T-cell (primary cell): ENCODE data around the gene COL25A1. TPM values are rescaled to one million over a fixed set of nuclear protein-coding genes. Genes with fewer than 3 reads are reported as not detected.

Experiments
- ATAC-seq, 4 experiments: fragments of 200-7000 bp in 3 of 4; fragments of 150-1000 bp in 1 of 4; cut with Tn5 transposase; replicated peaks in 1 of 4; 1 replicate in 3 of 4; 2 replicates in 1 of 4; pipeline ENCODE4 v1.10.0; 2021; ENCODE audit warnings: moderate library complexity in 3 of 4, mild to moderate bottlenecking in 2 of 4, moderate number of reproducible peaks in 1 of 4
- CTCF ChIA-PET, 2 donors: fragments of 300-600 bp; sonication (Branson Sonifier 250); formaldehyde crosslinking; loops; one replicate each; lab custom pipeline; 2022; ENCODE audit warnings: antibody characterized with exemption in 2 of 2; lab: Charles Lee
- POLR2A ChIA-PET, 2 donors: fragments of 300-600 bp; sonication (Branson Sonifier 250); formaldehyde crosslinking; loops; one replicate each; lab custom pipeline; 2022; ENCODE audit warnings: antibody characterized with exemption in 2 of 2; lab: Charles Lee
- DNase-seq, 35 experiments: peaks; one replicate each; pipeline versions ENCODE4 v3.0.0 to v3.0.0-alpha.2; 2013 to 2023
- H3K27ac ChIP-seq: one replicate; pipeline ENCODE4 v1.5.1; 2013; ENCODE audit warnings: low read length
- H3K27me3 ChIP-seq, 2 experiments: replicated peaks in 1 of 2; 1 replicate in 1 of 2; 2 replicates in 1 of 2; pipeline versions ENCODE4 v1.6.1 to v1.7.0; 2013; ENCODE audit warnings: low read length in 1 of 2, mixed read lengths in 1 of 2; ENCODE audit not compliant: control insufficient read depth in 2 of 2, insufficient read depth in 2 of 2; ENCODE audit errors: extremely low read depth in 1 of 2
- H3K36me3 ChIP-seq, 2 donors: 1 replicate in 1 of 2; 2 replicates in 1 of 2; pipeline versions ENCODE4 v1.6.1 to v1.7.0; 2013; ENCODE audit warnings: low read length in 1 of 2; ENCODE audit not compliant: control insufficient read depth in 2 of 2, insufficient read depth in 1 of 2; ENCODE audit errors: extremely low read depth in 1 of 2
- H3K4me1 ChIP-seq, 2 experiments: 1 replicate in 1 of 2; 2 replicates in 1 of 2; pipeline versions ENCODE4 v1.6.1 to v1.7.0; 2013; ENCODE audit warnings: low read length in 2 of 2, mixed read lengths in 1 of 2; ENCODE audit not compliant: insufficient read depth in 2 of 2, control insufficient read depth in 1 of 2; ENCODE audit errors: extremely low read depth in 1 of 2
- H3K4me3 ChIP-seq, 2 donors: 1 replicate in 1 of 2; 2 replicates in 1 of 2; pipeline versions ENCODE4 v1.5.1 to v1.7.0; 2013; ENCODE audit warnings: mild to moderate bottlenecking in 2 of 2, low read length in 1 of 2, moderate library complexity in 1 of 2; ENCODE audit not compliant: control insufficient read depth in 1 of 2; ENCODE audit errors: extremely low read depth in 1 of 2
- H3K9me3 ChIP-seq: 2 replicates; pipeline ENCODE4 v1.7.0; 2013
- H3K27ac Mint-ChIP-seq, 2 donors: one replicate each; pipeline ENCODE4 v1.8.0; 2020 to 2021; ENCODE audit warnings: mild to moderate bottlenecking in 2 of 2, mixed read lengths in 2 of 2
- H3K27me3 Mint-ChIP-seq, 2 donors: one replicate each; pipeline ENCODE4 v1.8.0; 2021 to 2022; ENCODE audit warnings: mixed read lengths in 2 of 2
- H3K36me3 Mint-ChIP-seq: one replicate; pipeline ENCODE4 v1.8.0; 2021; ENCODE audit warnings: mixed read lengths
- H3K4me1 Mint-ChIP-seq, 3 donors: one replicate each; pipeline ENCODE4 v1.8.0; 2020 to 2022; ENCODE audit warnings: mixed read lengths in 3 of 3, mild to moderate bottlenecking in 1 of 3
- H3K4me3 Mint-ChIP-seq, 3 donors: one replicate each; pipeline ENCODE4 v1.8.0; 2020 to 2022; ENCODE audit warnings: mild to moderate bottlenecking in 3 of 3, mixed read lengths in 3 of 3, moderate library complexity in 3 of 3
- H3K9me3 Mint-ChIP-seq, 3 donors: one replicate each; pipeline ENCODE4 v1.8.0; 2020 to 2022; ENCODE audit warnings: mixed read lengths in 3 of 3
- WGBS: methylation state at CpG from one replicate; pipeline ENCODE4 v1.1.5; 2013; ENCODE audit warnings: missing lambda C conversion rate; ENCODE audit not compliant: insufficient coverage; 5-methylcytosine and 5-hydroxymethylcytosine counted together
- total RNA-seq, 35 experiments: library from RNA in 6 of 35; stranded (reverse) in 6 of 35; fragments of 120-200 nt in 1 of 35; gene quantifications; one replicate each; pipeline versions ENCODE4 v1.2.1 to v1.2.4 and lab custom pipeline; 2013 to 2026

The COL25A1 gene
- total RNA-seq, 5 donors from 2014 or later (not counting 1 experiment from before 2014, with no cell fraction given): 0.53 to 0.56 TPM; not detected in 3

DNA sequence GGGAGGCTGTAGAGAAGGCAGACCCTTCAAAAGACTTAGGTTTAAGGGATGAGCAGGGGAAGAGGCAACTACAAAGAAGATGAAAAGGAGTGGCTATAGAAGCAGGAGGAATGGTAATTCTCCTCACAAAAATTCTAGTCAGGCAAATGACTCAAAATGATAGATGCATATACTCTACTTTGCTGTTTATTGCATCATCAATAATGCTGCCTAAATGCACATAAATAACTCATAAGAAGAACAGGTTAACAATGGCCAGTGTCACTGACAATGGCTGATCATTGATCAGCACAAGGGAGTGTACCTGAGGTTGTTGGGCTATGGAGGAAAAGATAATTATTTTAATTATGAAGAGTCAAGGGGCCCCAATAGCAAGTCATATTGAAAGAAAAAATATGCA, 354.9 kb downstream of the COL25A1 start:
- POLR2A ChIA-PET: no interaction called here
- Histone ChIP-seq H3K4me1 (no peaks in the 10 kb centered on the region), H3K4me3 (no peak overlapping the region), H3K9me3 (no peaks in the 10 kb centered on the region), H3K27ac (no peak overlapping the region), H3K36me3 (no peaks in the 10 kb centered on the region), H3K27me3 (peaks cover 0 to 3% of the 10 kb centered on the region in 2 experiments)
- no peak for ATAC-seq
- Mint-ChIP-seq H3K36me3 (no peaks in the 10 kb centered on the region), H3K27me3 (no peaks in the 10 kb centered on the region), H3K4me1 (no peaks in the 10 kb centered on the region), H3K4me3 (no peak overlapping the region), H3K27ac (no peak overlapping the region), H3K9me3 (no peaks in the 10 kb centered on the region)
- no peak for DNase-seq
- CTCF ChIA-PET: no interaction called here

- Histone ChIP-seq H3K27ac (no peak overlapping the region), H3K9me3 (no peaks in the 10 kb centered on the region), H3K4me3 (no peak overlapping the region), H3K27me3 (peaks cover 0 to 3% of the 10 kb centered on the region in 2 experiments), H3K4me1 (no peaks in the 10 kb centered on the region), H3K36me3 (no peaks in the 10 kb centered on the region)
- Mint-ChIP-seq H3K4me3 (no peak overlapping the region), H3K27ac (no peak overlapping the region), H3K4me1 (no peaks in the 10 kb centered on the region), H3K27me3 (no peaks in the 10 kb centered on the region), H3K36me3 (no peaks in the 10 kb centered on the region), H3K9me3 (no peaks in the 10 kb centered on the region)
- DNase-seq (no peak), ATAC-seq (no peak)
- WGBS: no CpG with 5 or more reads among the region's 2 CpGs
- POLR2A ChIA-PET: no interaction called here
- CTCF ChIA-PET: no interaction called here
Measured at GRCh38 chr4:108946237-108946636, 356.2 kb downstream of the COL25A1 start.

GRCh38 chr4:108943976-108944591, 358.4 kb downstream of the COL25A1 start:
- Histone ChIP-seq H3K27ac (no peak overlapping the region), H3K36me3 (no peaks in the 10 kb centered on the region), H3K27me3 (peaks cover 0 to 3% of the 10 kb centered on the region in 2 experiments), H3K4me1 (no peaks in the 10 kb centered on the region), H3K4me3 (no peak overlapping the region), H3K9me3 (no peaks in the 10 kb centered on the region)
- Mint-ChIP-seq H3K4me3 (no peak overlapping the region), H3K4me1 (no peaks in the 10 kb centered on the region), H3K27ac (no peak overlapping the region), H3K27me3 (no peaks in the 10 kb centered on the region), H3K36me3 (no peaks in the 10 kb centered on the region), H3K9me3 (no peaks in the 10 kb centered on the region)
- ChIA-PET POLR2A (no interaction called here), CTCF (no interaction called here)
- ATAC-seq (no peak), DNase-seq (no peak)
- no CpG with 5 or more reads among the region's 4 CpGs for WGBS

DNA sequence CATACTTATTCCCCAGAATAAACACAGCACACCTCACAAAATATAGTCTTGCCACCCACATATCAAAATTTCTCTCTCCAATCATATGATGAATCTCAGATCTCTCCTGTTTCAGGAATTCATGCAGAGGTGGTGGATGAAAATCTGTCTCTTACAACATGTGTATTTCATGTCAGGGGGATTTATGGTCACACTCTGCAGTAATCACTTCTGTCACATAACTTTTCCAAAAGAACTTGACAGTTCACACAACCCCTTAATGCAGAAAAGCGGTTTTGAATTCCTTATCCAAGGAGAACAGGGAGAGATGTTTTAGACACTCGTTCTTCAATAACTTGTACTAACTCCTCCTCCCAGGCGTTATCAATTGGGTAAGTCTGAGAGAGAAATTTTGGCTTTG, 359.1 kb downstream of the COL25A1 start:
- no peak for DNase-seq
- H3K4me1 ChIP-seq: no peaks in the 10 kb centered on the region
- Mint-ChIP-seq H3K9me3 (no peaks in the 10 kb centered on the region), H3K36me3 (no peaks in the 10 kb centered on the region), H3K4me1 (no peaks in the 10 kb centered on the region), H3K27ac (no peak overlapping the region), H3K27me3 (no peaks in the 10 kb centered on the region), H3K4me3 (no peak overlapping the region)
- H3K27me3 ChIP-seq: peaks cover 0 to 3% of the 10 kb centered on the region in 2 experiments
- H3K27ac ChIP-seq: no peak overlapping the region
- POLR2A ChIA-PET: no interaction called here
- CTCF ChIA-PET: no interaction called here
- ATAC-seq: no peak
- no peak overlapping the region for H3K4me3 ChIP-seq
- H3K9me3 ChIP-seq: no peaks in the 10 kb centered on the region
- no CpG with 5 or more reads among the region's 3 CpGs for WGBS
- no peaks in the 10 kb centered on the region for H3K36me3 ChIP-seq

- Mint-ChIP-seq H3K9me3 (no peaks in the 10 kb centered on the region), H3K27me3 (no peaks in the 10 kb centered on the region), H3K27ac (no peak overlapping the region), H3K4me3 (no peak overlapping the region), H3K36me3 (no peaks in the 10 kb centered on the region), H3K4me1 (no peaks in the 10 kb centered on the region)
- H3K27me3 ChIP-seq: peaks cover 0 to 3% of the 10 kb centered on the region in 2 experiments
- no peaks in the 10 kb centered on the region for H3K4me1 ChIP-seq
- CTCF ChIA-PET: no interaction called here
- DNase-seq: no peak
- H3K27ac ChIP-seq: no peak overlapping the region
- H3K9me3 ChIP-seq: no peaks in the 10 kb centered on the region
- no peak overlapping the region for H3K4me3 ChIP-seq
- POLR2A ChIA-PET: no interaction called here
- ATAC-seq: no peak
- WGBS: 87% methylated on average over 6 of the region's 7 CpGs
- H3K36me3 ChIP-seq: no peaks in the 10 kb centered on the region
Measured at GRCh38 chr4:108941904-108942430, 360.5 kb downstream of the COL25A1 start.

DNA sequence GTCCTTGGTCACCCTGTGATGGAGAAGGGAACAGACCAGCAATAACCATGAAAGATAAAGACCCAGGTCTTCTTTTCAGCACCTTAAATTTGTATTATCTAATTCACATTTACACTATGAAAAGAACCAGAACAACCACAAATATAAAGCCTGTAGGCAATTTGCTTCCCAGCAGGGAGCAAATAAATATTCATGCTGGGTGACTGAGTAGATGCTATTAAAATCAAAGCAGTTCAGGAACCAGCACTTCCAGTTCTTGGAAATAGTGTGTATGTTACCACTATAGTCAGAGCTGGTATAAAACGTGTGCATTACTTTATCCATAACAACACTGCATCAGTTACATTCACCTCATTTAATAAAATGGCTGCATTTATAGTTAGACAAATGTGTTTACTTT, 361.8 kb downstream of the COL25A1 start:
- ChIA-PET CTCF (no interaction called here), POLR2A (no interaction called here)
- Histone ChIP-seq H3K9me3 (no peaks in the 10 kb centered on the region), H3K4me3 (no peak overlapping the region), H3K4me1 (no peaks in the 10 kb centered on the region), H3K36me3 (no peaks in the 10 kb centered on the region), H3K27me3 (peaks cover 0 to 3% of the 10 kb centered on the region in 2 experiments), H3K27ac (no peak overlapping the region)
- no peak for DNase-seq
- no peaks in the 10 kb centered on the region for H3K36me3 Mint-ChIP-seq
- no peaks in the 10 kb centered on the region for H3K27me3 Mint-ChIP-seq
- no peaks in the 10 kb centered on the region for H3K9me3 Mint-ChIP-seq
- H3K4me3 Mint-ChIP-seq: no peak overlapping the region
- H3K4me1 Mint-ChIP-seq: no peaks in the 10 kb centered on the region
- H3K27ac Mint-ChIP-seq: no peak overlapping the region
- WGBS: no CpG with 5 or more reads among the region's 1 CpG
- ATAC-seq: no peak

DNA sequence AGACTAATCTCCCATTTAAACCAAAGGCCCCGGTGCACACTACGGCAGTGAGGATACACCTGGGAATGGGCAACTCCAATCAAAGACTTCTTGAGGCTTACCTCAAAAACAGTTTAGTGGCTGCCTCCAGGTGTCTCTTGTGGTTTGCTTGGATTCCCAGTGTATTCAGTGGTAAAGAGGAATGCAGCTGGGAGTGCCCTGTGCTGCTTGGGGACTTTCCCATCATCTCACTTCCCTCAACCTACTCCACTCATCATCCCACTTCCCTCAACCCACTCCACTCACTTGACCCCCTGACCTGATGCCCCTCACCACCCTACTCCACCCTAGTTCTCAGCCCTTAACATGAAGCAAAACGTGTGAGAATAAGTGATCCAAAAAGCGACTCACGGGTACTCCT, 362.3 kb downstream of the COL25A1 start:
- ChIA-PET CTCF (no interaction called here), POLR2A (no interaction called here)
- no peaks in the 10 kb centered on the region for H3K27me3 Mint-ChIP-seq
- Histone ChIP-seq H3K9me3 (no peaks in the 10 kb centered on the region), H3K27ac (no peak overlapping the region), H3K4me1 (no peaks in the 10 kb centered on the region), H3K27me3 (peaks cover 0 to 3% of the 10 kb centered on the region in 2 experiments), H3K36me3 (no peaks in the 10 kb centered on the region), H3K4me3 (no peak overlapping the region)
- no peaks in the 10 kb centered on the region for H3K9me3 Mint-ChIP-seq
- DNase-seq: no peak
- WGBS: 89% methylated on average over 3 of the region's 5 CpGs
- H3K27ac Mint-ChIP-seq: no peak overlapping the region
- no peak for ATAC-seq
- H3K36me3 Mint-ChIP-seq: no peaks in the 10 kb centered on the region
- H3K4me3 Mint-ChIP-seq: no peak overlapping the region
- no peaks in the 10 kb centered on the region for H3K4me1 Mint-ChIP-seq
